Suprapubic skin (tissue), 3 donors: ENCODE results near the gene DEPDC7.

Experiments used
- CTCF ChIP-seq, 2 donors: fragments of 200-600 bp in 1 of 2; fragments of 450-650 bp in 1 of 2; sonication (generic) in 1 of 2; IDR thresholded peaks; one replicate each; pipeline ENCODE4 v1.5.1; 2016 to 2019; ENCODE audit warnings: antibody characterized with exemption in 2 of 2, mild to moderate bottlenecking in 1 of 2, moderate library complexity in 1 of 2
- POLR2A ChIP-seq, 2 donors: fragments of 450-650 bp; IDR thresholded peaks; one replicate each; pipeline ENCODE4 v1.6.1; 2017; ENCODE audit warnings: antibody characterized with exemption in 2 of 2, mild to moderate bottlenecking in 2 of 2, moderate library complexity in 2 of 2

DNA sequence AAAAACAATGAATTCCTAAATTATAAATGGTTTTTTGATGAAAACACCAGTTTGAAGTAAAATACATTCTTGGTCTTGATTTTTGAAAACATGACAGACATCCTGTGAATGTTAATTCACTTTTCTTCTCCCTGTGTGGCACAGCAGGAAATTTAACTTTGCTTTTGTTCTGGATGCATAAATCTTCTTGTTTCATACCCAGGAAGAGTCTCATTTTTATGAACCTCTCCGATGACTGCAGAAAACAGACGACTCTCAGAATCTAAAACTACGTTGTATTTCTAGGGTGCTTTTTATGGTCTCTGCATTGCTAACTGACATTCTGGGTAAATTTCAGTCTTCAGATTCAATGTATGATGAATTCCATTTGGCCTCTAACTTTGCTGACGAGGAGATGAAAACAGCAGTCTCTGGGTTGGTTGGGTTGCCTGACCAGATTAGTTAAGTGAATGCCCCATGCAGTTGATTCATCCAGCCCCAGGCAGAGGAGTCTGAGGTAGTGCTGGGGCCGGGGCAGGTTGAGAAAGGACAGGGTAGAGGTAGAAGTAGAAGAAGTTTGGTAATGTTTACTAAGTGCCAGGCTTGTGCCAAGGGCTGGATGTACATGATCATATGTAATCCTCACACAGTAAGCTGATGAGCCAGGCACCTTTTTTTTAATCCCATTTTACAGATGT is 43.8 kb downstream of the DEPDC7 start:
- TF ChIP-seq CTCF (IDR thresholded peaks at IDR 0.05) (no peak), POLR2A (IDR thresholded peaks at IDR 0.05) (no peak)
